ENCODE results near the gene SLC25A21.

The SLC25A21 gene

DNA sequence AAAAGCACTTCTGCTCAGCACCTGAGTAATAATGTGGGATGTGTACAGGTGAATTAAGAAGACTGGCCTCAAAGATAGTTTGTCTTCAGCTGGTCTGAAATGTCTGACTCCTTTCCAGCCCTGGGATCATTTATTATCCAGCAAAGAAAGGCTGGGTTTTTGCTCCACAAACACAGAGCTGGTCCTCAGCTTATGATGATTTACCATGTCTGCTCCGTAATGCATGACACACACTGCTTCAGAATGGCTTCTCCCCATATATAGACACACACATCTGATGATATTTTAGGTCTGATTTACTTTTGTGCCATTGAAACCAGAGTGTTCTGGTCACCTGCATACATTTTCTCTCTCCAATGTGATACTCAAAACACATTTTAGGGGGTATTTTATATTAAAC lies 225.0 kb downstream of the SLC25A21 start:
- H3K4me3 ChIP-seq (ENCODE audit: low read depth, low read length): no peak overlapping the region
- no peak for TF ChIP-seq CTCF (IDR thresholded peaks at IDR 0.05; ENCODE audit: low read depth, low read length)
- no peak for DNase-seq (ENCODE audit: low read depth, low spot score)
- in situ Hi-C loops (cut with HindIII; ENCODE audit: low sequenced_read_pairs): no loop called here

DNA sequence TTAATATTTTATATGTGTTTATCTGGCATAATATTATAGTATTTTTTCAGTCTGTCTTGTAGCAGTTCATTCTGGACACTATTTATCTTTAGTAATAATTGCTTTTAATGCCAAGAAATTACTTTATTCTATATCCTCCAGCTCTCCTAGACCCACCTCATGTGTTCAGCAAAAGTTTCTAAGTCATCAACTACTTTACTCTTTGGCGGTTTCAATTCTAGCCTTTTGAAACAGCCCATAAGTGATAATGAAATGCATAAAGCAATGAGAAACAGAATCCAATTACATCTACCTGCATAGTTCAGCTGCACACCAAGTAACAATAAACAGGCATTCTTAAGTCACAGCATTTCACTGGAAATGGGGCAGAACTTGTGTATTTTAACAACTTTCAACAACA lies 225.5 kb downstream of the SLC25A21 start:
- in situ Hi-C loops (cut with HindIII; ENCODE audit: low sequenced_read_pairs): no loop called here
- DNase-seq (ENCODE audit: low read depth, low spot score): no peak
- H3K4me3 ChIP-seq (ENCODE audit: low read depth, low read length): no peak overlapping the region
- no peak for TF ChIP-seq CTCF (IDR thresholded peaks at IDR 0.05; ENCODE audit: low read depth, low read length)

DNA sequence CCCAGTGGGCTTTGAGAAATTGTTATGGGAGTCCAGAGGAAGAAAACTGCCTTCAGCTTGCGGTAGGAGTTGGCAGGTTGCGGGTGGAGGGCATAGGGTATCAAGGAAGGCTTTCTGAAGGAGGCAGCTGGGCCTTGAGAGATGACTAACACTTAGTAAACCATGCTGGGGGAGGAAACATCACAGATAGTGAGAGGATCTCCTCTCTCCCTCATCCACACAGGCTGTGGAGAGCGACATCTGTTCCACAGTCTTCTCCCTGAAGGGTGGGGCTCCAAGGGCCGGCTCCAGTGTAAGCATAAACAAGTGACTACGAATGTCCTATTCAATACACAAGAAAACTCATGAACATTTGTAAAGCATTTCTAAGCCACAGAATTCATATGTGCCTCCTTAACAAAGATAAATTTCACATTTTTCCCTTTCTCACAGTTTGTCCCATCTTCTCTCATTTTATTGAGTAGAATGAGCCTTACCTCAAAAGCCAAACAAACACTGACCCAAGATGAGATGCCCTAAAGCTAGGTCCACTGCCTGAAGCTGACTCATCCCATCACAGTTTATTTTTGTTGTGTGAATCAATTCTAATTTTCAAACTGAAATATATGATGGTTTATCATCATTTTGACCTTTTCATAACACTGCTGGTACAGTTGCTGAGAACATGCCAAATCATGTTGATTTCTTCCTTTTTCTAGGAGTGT lies 227.9 kb downstream of the SLC25A21 start:
- TF ChIP-seq CTCF (IDR thresholded peaks at IDR 0.05; ENCODE audit: low read depth, low read length): no peak
- in situ Hi-C loops (cut with HindIII; ENCODE audit: low sequenced_read_pairs): no loop called here
- DNase-seq (ENCODE audit: low read depth, low spot score): peak; percentile 17
- H3K4me3 ChIP-seq (ENCODE audit: low read depth, low read length): no peak overlapping the region

GRCh38 chr14:36942522-36943245 lies 229.7 kb downstream of the SLC25A21 start:
- no peak overlapping the region for H3K4me3 ChIP-seq (ENCODE audit: low read depth, low read length)
- DNase-seq (ENCODE audit: low read depth, low spot score): peak; percentile 5
- TF ChIP-seq CTCF (IDR thresholded peaks at IDR 0.05; ENCODE audit: low read depth, low read length): no peak
- in situ Hi-C loops (cut with HindIII; ENCODE audit: low sequenced_read_pairs): no loop called here

- TF ChIP-seq CTCF (IDR thresholded peaks at IDR 0.05; ENCODE audit: low read depth, low read length): peak; percentile 98
- no peak overlapping the region for H3K4me3 ChIP-seq (ENCODE audit: low read depth, low read length)
- DNase-seq (ENCODE audit: low read depth, low spot score): peak; percentile 68
- in situ Hi-C loops (cut with HindIII; ENCODE audit: low sequenced_read_pairs): no loop called here
These were observed 230.5 kb downstream of the SLC25A21 start for GRCh38 chr14:36941783-36942521.

DNA sequence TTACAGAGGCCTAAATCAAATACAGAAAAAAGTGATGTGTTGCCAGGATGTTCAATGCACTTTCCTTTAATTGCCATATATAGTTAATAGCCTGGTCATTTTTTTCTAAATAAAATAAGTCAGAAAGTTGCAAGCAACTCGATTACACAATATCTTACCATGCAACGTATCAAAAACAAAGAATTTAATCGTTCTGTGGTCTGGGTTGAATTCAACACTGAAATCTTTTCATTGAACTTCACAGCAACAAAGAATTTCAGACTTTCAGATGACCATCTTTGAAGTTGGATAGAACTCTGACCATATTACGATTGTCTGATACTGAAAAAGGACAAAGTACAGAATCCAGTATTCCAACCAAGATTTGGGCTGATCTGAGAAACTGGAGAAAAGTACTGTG lies 231.9 kb downstream of the SLC25A21 start:
- in situ Hi-C loops (cut with HindIII; ENCODE audit: low sequenced_read_pairs): no loop called here
- no peak for TF ChIP-seq CTCF (IDR thresholded peaks at IDR 0.05; ENCODE audit: low read depth, low read length)
- H3K4me3 ChIP-seq (ENCODE audit: low read depth, low read length): no peak overlapping the region
- DNase-seq (ENCODE audit: low read depth, low spot score): no peak
